Progenitor cell of endocrine pancreas (in vitro differentiated cells): ENCODE measurements around the gene KCNT1. TPM values are rescaled to one million over a fixed set of nuclear protein-coding genes. Genes with fewer than 3 reads are reported as not detected.

Experiments used
- DNase-seq: peaks from one replicate; pipeline ENCODE4 v3.0.0; 2021; ENCODE audit warnings: low spot score; ENCODE audit not compliant: unreplicated experiment
- H3K27ac Mint-ChIP-seq: 2 replicates; pipeline ENCODE4 v1.8.0; 2021; ENCODE audit warnings: mild to moderate bottlenecking, moderate library complexity, mixed read lengths
- H3K27me3 Mint-ChIP-seq: 2 replicates; pipeline ENCODE4 v1.8.0; 2021; ENCODE audit warnings: mixed read lengths
- H3K36me3 Mint-ChIP-seq: 2 replicates; pipeline ENCODE4 v1.8.0; 2022; ENCODE audit warnings: mixed read lengths; ENCODE audit not compliant: insufficient read depth
- H3K4me1 Mint-ChIP-seq: 2 replicates; pipeline ENCODE4 v1.8.0; 2021; ENCODE audit warnings: low read depth, mixed read lengths
- H3K4me3 Mint-ChIP-seq: 2 replicates; pipeline ENCODE4 v1.8.0; 2021; ENCODE audit warnings: low read depth, mild to moderate bottlenecking, moderate library complexity, mixed read lengths
- H3K9me3 Mint-ChIP-seq: 2 replicates; pipeline ENCODE4 v1.8.0; 2021; ENCODE audit warnings: low read depth, mixed read lengths
- CTCF ChIP-seq: fragments of 200-600 bp; sonication (generic); IDR thresholded peaks from one replicate; pipeline ENCODE4 v1.5.0; 2021; ENCODE audit warnings: antibody characterized with exemption, mild to moderate bottlenecking; ENCODE audit not compliant: unreplicated experiment
- total RNA-seq: library from RNA; stranded (reverse); gene quantifications from 2 replicates; pipeline ENCODE4 v1.2.1, GENCODE V29; 2021

KCNT1 gene
- total RNA-seq, 1 donor from 2014 or later: not detected

- TF ChIP-seq CTCF: no peak
- DNase-seq: no peak
- Mint-ChIP-seq H3K9me3 (no peaks in the 10 kb centered on the region), H3K4me3 (no peak overlapping the region), H3K4me1 (no peaks in the 10 kb centered on the region), H3K27me3 (peaks cover 7% of the 10 kb centered on the region), H3K27ac (no peak overlapping the region), H3K36me3 (no peaks in the 10 kb centered on the region)
Measured at GRCh38 chr9:135674977-135675376, 27.0 kb upstream of the KCNT1 start.

GRCh38 chr9:135676891-135677290 is 25.1 kb upstream of the KCNT1 start:
- no peak for TF ChIP-seq CTCF
- H3K9me3 Mint-ChIP-seq: no peaks in the 10 kb centered on the region
- H3K36me3 Mint-ChIP-seq: no peaks in the 10 kb centered on the region
- H3K27me3 Mint-ChIP-seq: peaks cover 14% of the 10 kb centered on the region
- H3K4me1 Mint-ChIP-seq: no peaks in the 10 kb centered on the region
- no peak for DNase-seq
- H3K27ac Mint-ChIP-seq: no peak overlapping the region
- H3K4me3 Mint-ChIP-seq: no peak overlapping the region

GRCh38 chr9:135677641-135678168 is 24.3 kb upstream of the KCNT1 start:
- no peak overlapping the region for H3K4me3 Mint-ChIP-seq
- H3K36me3 Mint-ChIP-seq: no peaks in the 10 kb centered on the region
- DNase-seq: no peak
- H3K27ac Mint-ChIP-seq: no peak overlapping the region
- peaks cover 10% of the 10 kb centered on the region for H3K27me3 Mint-ChIP-seq
- no peak for TF ChIP-seq CTCF
- H3K9me3 Mint-ChIP-seq: no peaks in the 10 kb centered on the region
- H3K4me1 Mint-ChIP-seq: no peaks in the 10 kb centered on the region

- H3K9me3 Mint-ChIP-seq: no peaks in the 10 kb centered on the region
- H3K4me3 Mint-ChIP-seq: no peak overlapping the region
- DNase-seq: no peak
- H3K36me3 Mint-ChIP-seq: no peaks in the 10 kb centered on the region
- no peak for TF ChIP-seq CTCF
- peaks cover 10% of the 10 kb centered on the region for H3K27me3 Mint-ChIP-seq
- no peak overlapping the region for H3K27ac Mint-ChIP-seq
- H3K4me1 Mint-ChIP-seq: no peaks in the 10 kb centered on the region
Measured at GRCh38 chr9:135678236-135679017, 23.6 kb upstream of the KCNT1 start.

GRCh38 chr9:135680056-135680455 is 21.9 kb upstream of the KCNT1 start:
- no peaks in the 10 kb centered on the region for H3K36me3 Mint-ChIP-seq
- DNase-seq: no peak
- H3K4me3 Mint-ChIP-seq: no peak overlapping the region
- H3K27ac Mint-ChIP-seq: peak overlapping the region; percentile 69
- TF ChIP-seq CTCF: no peak
- H3K9me3 Mint-ChIP-seq: no peaks in the 10 kb centered on the region
- H3K27me3 Mint-ChIP-seq: peaks cover 10% of the 10 kb centered on the region
- H3K4me1 Mint-ChIP-seq: no peaks in the 10 kb centered on the region
